Left renal pelvis (tissue), 4 donors: ENCODE data around the gene HDAC4. TPM values are rescaled to one million over a fixed set of nuclear protein-coding genes. Genes with fewer than 3 reads are reported as not detected.

ENCODE experiments used
- DNase-seq, 4 donors: peaks; one replicate each; pipeline ENCODE4 v3.0.0-alpha.2; 2013; ENCODE audit warnings: low read depth in 4 of 4, low spot score in 3 of 4
- polyA plus RNA-seq, 4 donors: library from polyadenylated mRNA; unstranded; fragments of 120-200 nt; gene quantifications; one replicate each; pipeline ENCODE4 v1.2.1, GENCODE V29; 2013; ENCODE audit not compliant: insufficient read length in 4 of 4

Gene HDAC4
- polyA plus RNA-seq, 4 donors, result 12.9 to 15.4 (median 14.4) TPM

DNA sequence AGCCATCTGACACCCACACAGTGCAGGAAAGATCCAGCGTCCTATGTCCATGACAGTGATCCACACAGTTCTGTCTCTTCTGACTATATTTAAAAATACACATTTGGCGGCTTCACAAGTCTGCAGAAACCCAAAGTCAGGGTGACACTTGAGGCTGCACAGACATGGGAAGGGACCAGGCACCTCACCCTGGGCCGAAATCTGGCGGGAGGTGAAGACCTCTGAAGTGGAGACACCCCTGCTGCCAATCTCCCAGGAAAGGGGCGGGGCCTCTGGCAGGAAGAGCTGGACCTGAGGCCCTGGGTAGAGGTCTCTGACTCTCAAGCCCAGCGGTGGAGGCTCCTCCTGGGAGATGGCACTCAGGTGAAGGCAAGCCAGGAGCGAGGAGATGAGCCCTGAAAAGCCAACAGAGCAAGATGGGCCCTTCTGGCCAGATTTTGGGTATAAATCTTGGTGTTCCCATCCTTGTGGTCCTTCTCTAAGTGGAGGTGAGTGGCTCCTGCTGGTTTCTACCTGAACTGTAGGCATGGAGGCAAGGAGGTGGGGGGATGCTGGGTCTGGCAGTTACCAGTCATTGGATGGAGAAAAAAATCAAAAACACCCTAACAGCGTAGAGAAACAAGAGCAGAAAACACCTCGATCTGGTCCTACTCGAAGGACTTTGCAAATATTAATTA lies 248.4 kb downstream of the HDAC4 start:
- no peak for DNase-seq

DNA sequence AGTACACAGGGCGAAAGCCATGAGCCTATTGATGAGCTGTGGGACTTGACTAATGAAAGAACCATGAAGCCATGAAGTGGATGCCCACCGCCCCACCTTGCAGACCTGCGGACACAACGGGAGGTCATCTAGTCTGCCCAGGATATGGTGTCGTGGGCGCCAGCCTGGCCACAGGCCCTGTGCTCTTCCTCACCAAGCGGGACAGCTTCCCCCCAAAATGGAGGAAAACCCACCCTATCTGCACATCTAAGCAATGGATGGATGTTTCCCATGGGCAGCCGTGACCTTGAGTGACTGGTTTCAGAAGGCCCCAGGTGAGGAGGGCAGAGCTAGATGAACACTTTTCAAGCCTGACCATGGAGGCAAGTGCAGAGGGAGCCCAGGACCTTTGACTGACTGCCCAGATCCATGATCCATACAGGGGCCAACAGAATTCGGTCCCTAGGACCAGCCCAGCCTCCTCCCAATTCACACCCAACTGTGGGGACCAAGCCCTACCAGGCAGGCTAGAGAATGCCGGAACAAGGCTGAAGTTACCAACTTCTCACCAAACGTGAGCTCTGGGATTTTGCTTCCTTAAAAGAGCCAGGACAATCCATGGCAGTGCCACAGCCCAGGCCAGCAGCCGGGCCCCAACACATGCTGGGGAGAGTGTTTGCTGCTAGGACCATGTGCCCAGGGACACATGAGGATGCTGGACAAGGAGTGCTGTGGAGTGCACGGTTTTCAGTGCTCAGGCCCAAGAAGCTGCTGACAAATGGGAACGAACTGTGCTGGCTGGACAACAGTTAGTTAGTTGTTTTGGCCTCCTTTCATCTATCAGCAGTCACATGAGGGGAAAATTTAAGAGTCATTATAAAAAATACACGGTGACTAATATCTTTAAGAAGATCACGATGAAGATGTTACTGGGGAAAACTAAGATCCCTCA lies 249.4 kb downstream of the HDAC4 start:
- DNase-seq, result no peak

DNA sequence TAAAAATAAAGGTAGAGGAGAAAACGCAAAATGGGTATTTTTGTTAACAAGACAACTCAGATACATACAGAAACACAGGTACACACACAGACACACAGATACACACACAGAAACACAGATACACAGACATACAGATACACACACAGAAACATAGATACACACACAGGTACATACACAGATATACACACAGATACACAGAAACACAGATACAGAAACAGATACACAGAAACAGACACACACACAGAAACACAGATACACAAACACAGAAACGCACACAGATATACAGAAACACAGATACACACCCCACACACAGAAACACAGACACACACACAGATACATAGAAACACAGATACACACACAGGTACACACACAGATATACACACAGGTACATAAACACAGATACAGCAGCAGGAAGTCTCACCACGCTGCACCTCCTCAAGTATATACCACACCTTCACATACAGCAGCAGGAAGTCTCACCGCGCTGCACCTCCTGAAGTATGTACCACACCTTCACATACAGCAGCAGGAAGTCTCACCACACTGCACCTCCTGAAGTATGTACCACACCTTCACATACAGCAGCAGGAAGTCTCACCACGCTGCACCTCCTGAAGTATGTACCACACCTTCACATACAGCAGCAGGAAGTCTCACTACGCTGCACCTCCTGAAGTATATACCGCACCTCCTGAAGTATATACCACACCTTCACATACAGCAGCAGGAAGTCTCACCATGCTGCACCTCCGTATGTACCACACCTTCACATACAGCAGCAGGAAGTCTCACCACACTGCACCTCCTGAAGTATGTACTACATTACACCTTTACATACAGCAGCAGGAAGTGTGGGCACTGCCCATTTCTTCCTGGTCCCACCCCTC lies 250.5 kb downstream of the HDAC4 start:
- DNase-seq, result no peak

DNA sequence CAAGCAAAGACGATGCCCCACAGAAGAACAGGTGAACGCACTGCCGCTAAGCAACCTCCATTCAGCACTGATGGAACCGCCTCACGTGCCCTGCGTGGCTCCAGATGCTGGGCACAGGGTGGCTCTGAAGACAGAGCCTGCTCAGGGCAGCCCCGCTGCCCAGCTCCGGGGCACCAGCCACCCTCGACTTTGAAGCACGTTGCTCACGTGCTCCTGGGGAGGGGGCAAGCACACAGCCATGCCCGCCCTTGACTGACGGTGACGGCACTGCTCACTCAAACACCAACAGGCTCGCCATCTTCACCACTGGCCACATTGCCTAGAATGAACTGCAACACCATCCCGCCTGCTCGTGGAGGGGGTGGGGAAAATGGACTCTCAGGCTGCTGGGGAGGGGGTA lies 251.3 kb downstream of the HDAC4 start:
- DNase-seq, result no peak

DNA sequence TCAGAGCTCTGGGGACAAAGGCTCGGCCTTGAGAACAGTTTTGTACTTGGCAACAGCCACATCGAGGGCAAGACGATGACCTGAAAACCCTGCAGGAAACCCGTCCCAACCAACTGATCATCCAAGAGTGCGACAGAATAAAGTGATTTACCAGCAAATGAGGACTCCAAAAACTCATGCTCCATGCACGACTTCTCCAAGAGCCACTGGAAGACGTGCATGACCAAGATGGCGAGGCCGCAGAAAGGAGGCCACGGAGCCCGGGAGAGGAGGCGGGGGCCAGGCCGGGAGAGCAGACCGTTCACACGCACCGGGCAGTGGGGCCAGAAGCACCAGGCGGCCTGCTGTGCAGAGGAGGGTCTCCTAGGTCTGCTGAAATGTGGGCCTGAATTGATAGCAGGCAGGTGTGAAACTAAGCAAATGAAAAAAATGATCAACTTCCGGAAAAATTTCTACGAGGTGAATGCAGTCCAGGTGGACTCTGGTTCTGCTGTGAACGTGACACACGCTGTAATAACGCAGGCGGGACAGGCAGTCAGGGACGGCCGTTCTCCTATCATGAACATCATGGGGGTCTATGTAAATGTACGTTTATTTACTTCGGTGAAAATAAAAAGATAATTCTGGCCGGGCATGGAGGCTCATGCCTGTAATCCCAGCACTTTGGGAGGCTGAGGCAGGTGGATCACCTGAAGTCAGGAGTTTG lies 252.2 kb downstream of the HDAC4 start:
- DNase-seq, result no peak

DNA sequence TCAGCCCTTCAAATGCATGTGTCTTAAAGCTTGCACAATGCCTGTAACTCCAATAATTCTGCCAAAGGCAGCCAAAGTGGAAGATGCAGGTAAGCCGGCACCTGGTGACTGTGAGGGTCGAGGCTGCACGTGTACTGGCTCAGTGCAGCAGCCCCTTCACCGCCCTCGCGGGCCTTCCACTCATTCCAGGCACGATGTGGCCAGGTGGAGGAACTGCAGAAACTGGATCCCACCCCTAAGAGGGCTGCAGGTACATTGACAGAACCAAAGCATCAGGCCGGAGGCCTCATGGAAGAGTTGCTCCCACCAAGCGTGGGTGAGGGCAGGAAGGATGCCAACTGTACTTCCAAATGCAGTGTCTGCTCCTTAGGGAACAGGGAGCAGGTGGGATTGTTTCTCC lies 253.4 kb downstream of the HDAC4 start:
- no peak for DNase-seq

DNA sequence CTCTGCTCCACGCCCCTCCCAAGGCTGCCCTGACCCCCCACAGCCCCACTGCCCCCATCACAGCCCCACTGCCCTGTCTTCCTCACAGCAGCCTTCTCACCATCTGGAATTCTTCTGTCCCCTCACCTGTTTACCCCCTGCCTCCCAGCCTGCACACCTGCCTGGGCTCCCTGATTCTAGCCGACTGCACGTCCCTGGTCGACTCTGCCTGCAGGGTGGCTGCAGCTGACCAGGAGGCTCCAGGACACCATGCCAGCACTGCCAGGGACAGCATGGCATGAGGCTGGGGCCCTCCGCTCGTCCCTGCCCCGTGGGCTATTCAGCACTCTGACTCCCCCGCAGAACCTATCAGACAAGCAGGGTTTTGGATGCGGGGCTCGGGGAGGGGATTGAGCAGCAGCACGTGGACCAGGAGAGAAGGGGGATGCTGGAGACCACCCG lies 254.1 kb downstream of the HDAC4 start:
- DNase-seq, result no peak

DNA sequence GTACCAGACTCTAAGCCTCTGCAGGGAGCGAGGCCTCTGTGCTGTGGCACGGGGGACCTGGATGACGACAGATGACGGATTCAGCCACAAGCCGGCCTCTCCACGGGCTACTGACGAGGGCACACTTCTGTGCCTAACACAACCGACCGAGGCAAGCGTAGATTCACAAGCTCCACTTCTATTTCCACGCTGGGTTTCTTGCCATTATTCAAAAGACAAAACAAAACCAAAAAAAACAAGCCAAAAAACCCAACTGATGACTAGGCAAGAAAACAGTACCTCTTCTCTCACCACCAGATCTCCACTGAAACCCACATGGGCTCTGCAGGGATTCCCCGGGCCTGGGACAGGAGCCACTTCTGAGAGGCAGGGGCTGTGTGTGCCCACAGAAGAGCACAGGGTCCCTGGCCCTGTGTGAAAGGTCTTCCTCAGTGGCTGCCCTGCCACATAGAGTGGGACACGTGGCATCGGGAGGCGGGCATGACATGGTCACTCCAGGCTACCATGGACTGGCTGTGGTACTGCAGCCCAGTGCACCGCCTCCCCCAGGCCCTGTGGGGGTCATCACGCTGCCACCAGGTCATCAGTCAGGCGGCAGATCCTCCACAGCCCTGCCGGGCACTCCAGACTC lies 254.7 kb downstream of the HDAC4 start:
- DNase-seq, result no peak

DNA sequence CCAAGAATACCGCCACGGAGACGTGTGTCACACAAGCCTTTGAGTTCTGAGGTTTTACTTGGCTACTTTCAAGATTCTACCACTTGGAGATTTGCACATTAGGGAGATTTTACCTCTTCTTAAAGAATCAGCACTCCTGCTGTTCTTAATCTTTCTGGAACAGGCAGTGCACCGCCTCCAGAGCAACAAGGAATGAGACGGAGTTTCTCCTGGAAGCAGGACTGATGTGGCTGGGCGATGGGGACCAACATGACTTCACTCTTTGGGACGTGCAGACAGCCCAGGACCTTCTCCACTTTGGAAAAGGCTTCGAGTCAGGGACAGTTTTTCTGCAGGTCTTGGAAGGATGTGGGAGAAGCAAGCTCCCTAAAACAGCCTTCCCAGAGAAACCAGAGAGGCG lies 255.2 kb downstream of the HDAC4 start:
- no peak for DNase-seq

DNA sequence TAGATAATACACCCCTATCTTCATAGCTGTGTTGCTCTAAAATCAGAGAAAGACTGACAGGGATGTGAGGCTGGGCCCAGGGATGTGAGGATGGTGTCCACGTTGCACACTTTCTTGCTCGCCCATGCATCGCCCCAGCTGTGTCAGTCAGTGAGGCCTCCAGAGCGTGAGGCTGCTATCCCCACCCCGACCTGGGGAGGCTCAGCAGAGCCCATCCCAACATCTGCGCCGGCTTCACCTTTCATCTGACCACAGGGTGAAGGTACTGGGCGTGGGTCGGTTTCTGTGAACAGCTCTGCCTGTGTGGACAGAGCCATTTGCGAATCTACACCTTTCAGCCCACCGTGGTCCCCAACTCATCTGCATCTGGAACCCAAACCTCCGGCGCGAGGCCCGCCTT lies 255.7 kb downstream of the HDAC4 start:
- no peak for DNase-seq

DNA sequence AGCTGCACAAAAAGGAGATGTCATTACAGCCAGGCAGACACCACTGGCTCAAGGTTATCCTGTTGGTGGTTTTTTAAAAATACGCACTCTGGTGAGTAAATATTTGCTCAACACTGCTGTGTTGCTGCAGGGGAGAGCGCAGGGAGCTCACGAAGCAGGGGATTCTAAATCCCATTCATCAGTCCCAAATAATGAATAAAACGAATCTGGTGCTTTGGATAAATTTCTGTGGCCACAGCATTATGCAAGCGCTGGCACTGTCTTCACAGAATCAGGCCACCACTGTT lies 256.2 kb downstream of the HDAC4 start:
- no peak for DNase-seq

DNA sequence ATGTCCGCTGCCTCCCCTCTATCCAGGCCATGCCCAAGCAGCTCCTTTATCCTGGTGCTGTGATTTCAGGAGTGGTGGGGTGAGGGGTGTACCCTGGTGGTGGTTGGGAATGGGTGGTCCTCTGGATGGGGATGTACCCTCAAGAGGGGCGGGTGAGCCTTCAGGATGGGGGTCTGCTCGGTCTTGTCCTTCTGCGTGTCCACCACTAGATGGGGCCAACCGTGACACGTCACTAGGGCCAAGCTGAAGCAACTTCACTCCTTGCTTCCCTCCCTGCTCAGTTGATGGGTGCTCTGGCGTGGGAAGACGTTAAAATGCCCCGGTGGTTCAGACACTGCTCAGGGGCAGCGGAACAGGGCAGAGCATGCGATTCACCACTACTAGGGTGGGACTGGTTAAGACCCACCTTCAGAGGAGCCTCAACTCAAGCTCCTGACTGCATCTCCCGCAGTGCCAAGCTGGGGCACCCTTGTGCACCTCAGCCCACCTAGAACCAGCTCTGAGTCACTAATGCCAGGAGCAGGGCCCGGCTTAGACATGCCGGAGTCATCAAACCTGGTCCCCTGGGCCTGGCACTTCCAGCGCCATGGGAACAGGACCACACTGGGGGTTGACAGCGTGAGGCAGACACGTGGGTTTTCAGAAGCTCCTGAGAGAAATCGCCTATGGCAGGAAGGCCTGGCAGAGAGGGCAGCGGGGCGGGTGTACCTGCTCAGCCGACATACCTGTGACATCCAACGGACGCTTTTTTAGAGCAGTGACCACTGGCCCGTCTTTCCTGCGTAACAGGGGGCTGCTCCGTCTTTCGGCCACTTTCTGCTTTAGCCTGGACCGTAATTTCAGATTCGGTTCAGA lies 256.7 kb downstream of the HDAC4 start:
- DNase-seq, result peak in 2 of 4 donors; percentile 18

DNA sequence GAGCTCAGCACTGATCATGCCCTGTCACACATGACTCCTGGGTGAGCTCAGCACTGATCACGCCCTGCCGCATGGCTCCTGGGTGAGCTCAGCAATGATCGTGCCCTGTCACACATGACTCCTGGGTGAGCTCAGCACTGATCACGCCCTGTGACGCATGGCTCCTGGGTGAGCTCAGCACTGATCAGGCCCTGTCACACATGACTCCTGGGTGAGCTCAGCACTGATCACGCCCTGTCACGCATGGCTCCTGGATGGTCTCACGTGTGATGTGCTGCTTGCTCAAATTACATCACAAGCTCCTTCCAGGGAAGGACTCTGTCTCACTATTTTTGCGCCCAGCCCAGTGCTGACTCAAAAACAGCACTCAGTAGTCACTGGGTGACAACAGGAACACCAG lies 258.0 kb downstream of the HDAC4 start:
- DNase-seq, result no peak

DNA sequence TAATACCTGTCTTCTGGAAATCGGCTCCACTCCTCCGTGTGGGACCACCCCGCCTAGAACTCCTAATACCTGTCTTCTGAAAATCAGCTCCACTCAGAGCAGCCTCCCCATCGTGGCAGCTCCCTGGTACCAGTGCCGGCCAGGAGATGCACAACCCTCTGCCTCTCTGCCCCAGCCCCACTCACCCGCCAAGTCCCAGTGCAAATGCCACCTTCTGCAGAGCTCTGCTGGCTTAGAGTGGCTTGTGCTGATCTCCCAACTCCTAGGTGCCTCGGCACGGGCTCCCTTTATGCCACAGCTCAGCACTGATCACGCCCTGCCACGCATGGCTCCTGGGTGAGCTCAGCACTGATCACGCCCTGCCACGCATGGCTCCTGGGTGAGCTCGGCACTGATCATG lies 258.5 kb downstream of the HDAC4 start:
- DNase-seq, result no peak

DNA sequence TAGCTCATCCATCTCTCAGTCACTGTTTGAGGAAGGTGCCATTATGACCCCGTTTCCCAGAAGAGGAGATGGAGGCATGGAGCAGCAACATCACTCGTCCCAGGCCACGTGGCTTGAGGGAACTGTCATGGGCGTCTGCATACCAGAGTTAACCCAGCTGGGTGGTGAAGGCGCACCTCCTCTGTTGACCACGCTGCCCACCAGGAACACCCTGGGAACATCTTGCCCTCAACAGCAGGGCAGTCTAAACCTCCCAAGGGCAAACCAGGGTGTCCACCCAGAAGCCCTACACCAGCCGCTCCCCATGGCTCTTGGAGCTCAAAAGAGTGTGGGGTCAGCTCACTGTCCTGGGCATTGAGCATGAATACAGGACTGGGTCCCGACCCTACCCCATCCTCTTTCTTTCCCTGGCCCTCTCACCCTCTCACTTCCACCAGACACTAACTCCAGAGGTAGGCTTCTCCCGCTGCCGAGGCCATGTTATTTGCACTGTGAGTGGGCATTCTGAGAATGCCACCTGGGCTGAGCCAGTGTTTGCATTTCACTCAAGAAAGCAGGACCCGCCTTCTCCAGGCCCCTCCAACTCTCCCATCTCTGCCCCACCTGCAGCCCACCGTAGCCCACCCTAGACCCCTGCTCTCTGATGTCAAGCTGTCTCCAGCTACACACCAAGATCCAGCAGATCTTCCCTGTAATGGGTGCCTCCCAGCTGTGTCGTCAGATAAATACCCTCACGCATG lies 259.6 kb downstream of the HDAC4 start:
- no peak for DNase-seq

DNA sequence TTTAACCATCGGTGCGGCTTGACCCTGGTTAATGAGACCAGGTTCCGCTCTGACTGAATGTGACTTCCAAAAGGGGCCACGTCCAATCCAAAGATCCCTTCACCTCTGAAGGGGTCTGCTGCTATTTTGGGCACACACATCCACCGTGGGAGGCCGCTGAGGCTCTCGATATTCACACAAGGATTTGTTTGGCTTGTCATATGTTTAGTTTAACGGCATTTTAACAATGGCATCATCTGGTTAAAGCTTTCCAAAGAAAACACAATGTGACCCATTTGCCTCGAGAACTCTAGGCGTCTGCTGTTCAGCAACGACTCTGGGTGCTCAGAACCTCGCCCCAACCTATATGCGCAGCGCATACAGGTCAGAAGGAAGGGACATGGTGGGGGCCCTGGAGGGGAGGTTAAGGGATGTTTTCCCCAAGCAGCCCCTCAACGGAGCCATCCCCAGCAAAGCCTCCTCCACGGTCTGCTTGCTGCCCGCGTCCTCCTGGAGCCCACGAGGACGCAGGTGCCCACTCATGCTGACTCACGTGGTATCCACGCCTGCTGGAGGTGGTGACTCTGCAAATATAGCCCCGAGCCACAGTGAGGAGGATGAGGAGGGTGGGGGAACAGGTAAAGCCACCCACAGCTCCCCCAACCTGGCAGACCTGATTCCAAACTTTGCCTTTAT lies 260.3 kb downstream of the HDAC4 start:
- no peak for DNase-seq

DNA sequence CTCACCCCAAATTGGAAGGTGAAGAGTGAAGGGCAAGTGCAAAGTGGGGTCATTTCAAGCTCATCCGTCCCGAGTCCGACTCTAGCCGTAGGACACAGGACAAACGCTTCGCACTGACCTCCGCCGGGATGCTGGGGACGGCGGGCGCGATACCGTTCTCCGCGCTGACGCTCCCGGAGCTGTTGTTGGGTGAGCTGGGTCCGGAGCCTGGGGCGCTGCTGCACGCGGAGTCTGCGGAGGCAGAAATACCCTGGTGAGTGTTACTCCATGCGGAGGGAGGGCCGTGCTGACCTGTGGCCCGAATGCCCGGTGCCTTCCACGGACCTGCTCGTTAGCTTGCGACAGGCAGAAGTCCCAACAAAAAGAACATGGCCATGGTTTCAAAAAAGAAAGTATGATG lies 261.3 kb downstream of the HDAC4 start:
- DNase-seq, result no peak

DNA sequence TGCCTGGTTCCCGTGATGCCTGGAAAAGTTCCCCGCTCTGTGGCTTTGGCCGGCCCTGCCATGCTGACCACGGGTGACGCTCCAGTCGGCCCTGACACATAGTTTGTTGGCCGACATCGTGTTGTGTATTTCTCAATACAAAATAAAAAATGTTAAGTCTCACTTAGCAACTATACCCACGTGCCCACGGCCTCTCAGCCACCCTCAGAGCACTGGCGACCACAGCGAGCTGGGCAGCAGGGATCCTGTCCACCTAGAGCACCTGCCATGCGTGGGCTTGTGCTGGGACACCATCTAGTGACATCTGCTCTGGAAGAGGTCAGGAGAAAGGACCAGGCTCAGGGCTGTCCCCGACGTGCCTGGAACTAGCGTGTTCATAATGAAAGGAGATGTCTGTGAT lies 261.7 kb downstream of the HDAC4 start:
- no peak for DNase-seq
